Activated CD8-positive, alpha-beta memory T cell treated with anti-CD3 and anti-CD28 coated beads, Interleukin-2, amount 10 ng/mL, durations not matched to agents 7 days and 5 days (primary cell): ENCODE data around the gene PCP2. TPM values are rescaled to one million over a fixed set of nuclear protein-coding genes. Genes with fewer than 3 reads are reported as not detected.

ENCODE experiments used
- ATAC-seq: fragments of 150-1000 bp; cut with Tn5 transposase; one replicate; pipeline ENCODE4 v1.10.0; 2021; ENCODE audit warnings: moderate library complexity
- CTCF ChIA-PET: fragments of 350-600 bp; sonication (Branson Sonifier 250); formaldehyde crosslinking; loops from one replicate; lab custom pipeline; 2021; ENCODE audit warnings: antibody characterized with exemption; lab: Charles Lee
- DNase-seq: peaks from one replicate; pipeline ENCODE4 v3.0.0-alpha.2; 2020
- H3K27ac Mint-ChIP-seq: one replicate; pipeline ENCODE4 v1.8.0; 2021; ENCODE audit warnings: mild to moderate bottlenecking, mixed read lengths
- H3K27me3 Mint-ChIP-seq: one replicate; pipeline ENCODE4 v1.8.0; 2021; ENCODE audit warnings: mixed read lengths
- H3K36me3 Mint-ChIP-seq: one replicate; pipeline ENCODE4 v1.8.0; 2021; ENCODE audit warnings: mild to moderate bottlenecking, mixed read lengths
- H3K4me1 Mint-ChIP-seq: one replicate; pipeline ENCODE4 v1.8.0; 2021; ENCODE audit warnings: mixed read lengths
- H3K4me3 Mint-ChIP-seq: one replicate; pipeline ENCODE4 v1.8.0; 2021; ENCODE audit warnings: mild to moderate bottlenecking, moderate library complexity, mixed read lengths
- H3K9me3 Mint-ChIP-seq: one replicate; pipeline ENCODE4 v1.8.0; 2022; ENCODE audit warnings: low read depth, mixed read lengths
- total RNA-seq, 2 experiments: library from RNA; stranded (reverse); gene quantifications; one replicate each; pipeline ENCODE4 v1.2.3, GENCODE V29; 2021

PCP2 gene
- total RNA-seq, 2 experiments from 2014 or later: 0.56 to 0.99 TPM

DNA sequence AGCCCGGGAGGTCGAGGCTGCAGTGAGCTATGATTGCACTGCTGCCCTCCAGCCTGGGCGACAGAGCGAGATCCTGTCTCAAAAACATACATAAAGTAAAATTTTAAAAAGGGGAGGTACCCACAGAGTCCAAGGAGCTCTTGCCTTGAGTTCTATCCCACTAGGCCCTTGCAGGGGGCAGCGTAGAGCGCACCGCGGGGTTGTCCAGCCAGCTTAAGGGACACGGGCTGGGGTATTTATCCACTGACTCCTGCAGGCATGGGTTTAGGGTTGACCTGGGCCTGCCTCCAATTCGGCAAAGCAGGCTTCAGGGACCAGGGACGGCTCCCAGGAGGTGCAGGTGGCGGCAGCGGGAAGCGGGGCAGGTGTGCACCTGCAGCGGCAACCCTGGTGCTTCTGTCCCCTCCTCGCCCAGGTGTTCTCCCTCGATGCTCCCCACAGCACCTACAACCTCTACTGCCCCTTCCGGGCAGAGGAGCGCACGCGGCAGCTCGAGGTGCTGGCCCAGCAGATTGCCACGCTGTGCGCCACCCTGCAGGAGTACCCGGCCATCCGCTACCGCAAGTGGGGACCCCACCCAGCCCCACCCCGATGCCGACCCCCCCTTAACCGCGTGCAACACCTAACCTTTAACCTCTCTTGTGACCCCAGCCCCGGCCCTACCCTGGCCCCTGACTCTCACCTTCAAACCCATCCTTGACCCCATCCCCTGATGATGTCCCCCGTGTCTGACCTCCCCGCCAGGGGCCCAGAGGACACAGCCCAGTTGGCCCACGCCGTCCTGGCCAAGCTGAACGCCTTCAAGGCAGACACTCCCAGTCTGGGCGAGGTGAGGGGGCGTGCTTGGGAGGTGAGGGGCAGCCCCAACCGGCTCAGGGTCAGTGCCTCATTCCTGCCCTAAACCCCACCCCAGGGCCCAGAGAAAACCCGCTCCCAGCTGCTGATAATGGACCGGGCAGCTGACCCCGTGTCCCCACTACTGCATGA lies 8.1 kb upstream of the PCP2 start:
- Mint-ChIP-seq H3K27me3 (no peaks in the 10 kb centered on the region), H3K36me3 (peaks cover 18% of the 10 kb centered on the region), H3K27ac (no peak overlapping the region), H3K4me1 (peaks cover 18% of the 10 kb centered on the region), H3K4me3 (no peak overlapping the region), H3K9me3 (peaks cover 5% of the 10 kb centered on the region)
- CTCF ChIA-PET: interaction anchor here (1.3 kb wide), 1 partner anchor 11 kb away, joined by 3 read pairs; no protein-coding TSS in a partner anchor
- DNase-seq (no peak), ATAC-seq (no peak)

DNA sequence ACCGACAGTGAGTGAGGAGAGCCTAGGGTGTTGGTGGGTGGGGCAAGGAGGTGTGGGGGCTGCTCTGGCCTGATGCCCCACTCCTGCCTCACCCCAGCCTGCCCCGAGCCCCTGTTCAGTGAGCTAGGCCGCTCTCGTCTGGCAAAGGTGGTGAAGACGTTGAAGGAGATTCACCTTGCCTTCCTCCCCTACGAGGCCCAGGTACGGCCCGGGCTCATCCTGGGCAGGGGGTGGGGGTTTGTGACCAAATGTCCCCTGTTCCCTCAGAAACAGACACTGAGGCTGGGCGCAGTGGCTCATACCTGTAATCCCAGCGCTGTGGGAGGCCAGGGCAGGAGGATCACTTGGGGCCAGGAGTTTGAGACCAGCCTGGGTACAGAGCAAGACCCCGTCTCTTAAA lies 7.3 kb upstream of the PCP2 start:
- ATAC-seq: no peak
- no peak for DNase-seq
- CTCF ChIA-PET: no interaction called here
- no peaks in the 10 kb centered on the region for H3K27me3 Mint-ChIP-seq
- no peak overlapping the region for H3K4me3 Mint-ChIP-seq
- H3K36me3 Mint-ChIP-seq: peaks cover 17% of the 10 kb centered on the region
- peaks cover 25% of the 10 kb centered on the region for H3K4me1 Mint-ChIP-seq
- no peak overlapping the region for H3K27ac Mint-ChIP-seq
- peaks cover 5% of the 10 kb centered on the region for H3K9me3 Mint-ChIP-seq

DNA sequence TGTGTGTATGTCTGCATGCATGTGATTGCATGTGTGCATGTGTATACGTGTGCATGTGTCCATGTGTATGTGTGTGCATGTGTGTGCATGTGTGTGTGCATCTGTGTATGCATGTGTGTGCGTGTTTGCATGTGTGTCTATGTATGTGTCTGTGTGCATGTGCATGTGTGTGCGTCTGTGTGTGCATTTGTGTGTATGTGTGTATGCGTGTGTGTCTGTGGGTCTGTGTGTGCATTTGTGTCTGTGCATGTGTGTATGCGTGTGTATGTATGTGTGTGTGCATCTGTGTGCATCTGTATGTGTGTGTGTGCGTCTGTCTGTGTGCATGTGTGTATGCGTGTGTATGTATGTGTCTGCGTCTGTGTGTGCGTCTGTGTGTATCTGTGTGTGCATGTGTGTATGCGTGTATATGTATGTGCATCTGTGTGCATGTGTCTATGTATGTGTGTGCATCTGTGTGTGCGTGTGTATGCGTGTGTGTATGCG lies 6.4 kb upstream of the PCP2 start:
- Mint-ChIP-seq H3K9me3 (peaks cover 5% of the 10 kb centered on the region), H3K27ac (no peak overlapping the region), H3K4me3 (peak overlapping the region; percentile 2), H3K27me3 (no peaks in the 10 kb centered on the region), H3K36me3 (peaks cover 14% of the 10 kb centered on the region), H3K4me1 (peaks cover 25% of the 10 kb centered on the region)
- DNase-seq (no peak), ATAC-seq (no peak)
- CTCF ChIA-PET: no interaction called here

DNA sequence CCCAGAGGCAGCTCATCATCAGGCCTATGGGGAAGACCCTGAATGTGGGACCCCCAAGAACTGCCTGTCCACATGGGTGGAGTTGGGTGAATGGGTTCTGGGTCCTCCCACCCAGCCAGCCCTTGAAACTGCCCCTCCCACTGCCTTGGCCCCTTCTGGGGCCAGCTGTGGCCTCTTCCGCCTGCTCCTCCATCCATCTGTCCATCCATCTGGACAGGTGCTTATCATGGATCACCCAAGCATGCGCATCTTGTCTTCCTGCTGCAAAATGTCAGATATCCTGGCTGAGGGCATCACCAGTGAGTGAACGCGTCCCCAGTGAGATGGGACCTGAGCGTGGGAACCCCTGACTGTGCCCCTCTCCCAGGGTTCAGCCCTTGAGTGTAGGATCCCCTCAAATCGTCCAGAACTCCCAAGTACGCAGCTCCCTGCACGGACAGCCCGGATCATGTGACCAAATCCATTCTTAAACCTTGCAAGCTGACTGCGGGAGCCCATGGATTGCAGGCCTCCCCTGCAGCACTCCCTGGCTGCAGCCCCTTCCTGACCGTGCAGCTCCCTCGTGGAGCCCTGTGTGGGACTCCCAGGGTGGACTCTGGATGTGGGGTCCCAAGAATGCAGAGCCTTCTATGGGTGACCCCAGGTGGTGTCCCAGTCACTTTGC lies 5.4 kb upstream of the PCP2 start:
- Mint-ChIP-seq H3K27ac (no peak overlapping the region), H3K4me3 (no peak overlapping the region), H3K9me3 (peaks cover 5% of the 10 kb centered on the region), H3K36me3 (peaks cover 12% of the 10 kb centered on the region), H3K4me1 (peaks cover 25% of the 10 kb centered on the region), H3K27me3 (no peaks in the 10 kb centered on the region)
- CTCF ChIA-PET: interaction anchor here (1.3 to 2.9 kb wide), 2 partner anchors 9 to 42 kb away, joined by 5 to 13 read pairs; partner anchors contain the start of genes PET100, TRAPPC5 and XAB2
- DNase-seq: no peak
- no peak for ATAC-seq

DNA sequence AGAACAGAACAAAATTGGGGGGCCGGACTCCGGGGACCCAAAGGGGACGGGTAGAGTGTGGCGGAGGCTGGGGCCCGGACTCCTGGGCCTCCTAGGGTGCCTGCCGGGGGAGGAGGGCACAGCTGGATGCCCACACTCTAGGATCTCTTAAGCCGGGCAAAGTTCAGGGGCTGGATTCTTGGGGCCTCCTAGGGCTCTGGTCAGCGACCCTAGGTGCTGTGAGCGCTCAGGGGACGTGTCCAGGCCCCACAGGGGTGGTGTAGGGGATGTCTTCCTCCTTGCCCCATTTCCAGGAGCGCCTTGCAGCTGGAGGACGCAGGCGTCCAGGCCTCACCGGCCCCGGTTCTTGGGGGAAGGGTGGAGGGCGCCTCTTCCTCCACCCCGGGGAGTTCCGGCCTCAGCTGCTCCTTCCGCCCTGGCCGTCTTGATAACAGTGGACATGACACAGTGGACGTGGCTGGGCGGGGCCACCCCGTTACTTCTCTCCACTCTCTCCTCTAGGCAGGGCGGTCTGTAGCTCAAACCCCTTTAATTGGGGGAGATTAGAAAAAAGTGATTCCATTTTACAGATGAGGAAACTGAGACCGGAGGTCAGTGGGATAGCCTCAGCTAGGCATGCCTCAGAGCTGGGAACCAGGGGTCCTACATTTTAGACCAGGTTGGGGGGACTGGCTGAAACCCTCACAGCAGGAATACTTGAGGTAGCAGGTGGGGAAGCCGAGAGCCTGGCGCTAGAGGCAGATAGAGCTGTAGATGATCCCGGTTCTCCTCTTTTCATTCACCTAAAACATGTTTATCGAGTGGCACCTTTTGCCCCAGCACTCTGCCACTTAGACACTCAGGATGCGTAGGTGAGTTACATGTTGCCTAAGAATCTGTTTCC lies 4.1 kb upstream of the PCP2 start:
- H3K4me3 Mint-ChIP-seq: peak overlapping the region; percentile 79
- peaks cover 12% of the 10 kb centered on the region for H3K36me3 Mint-ChIP-seq
- H3K9me3 Mint-ChIP-seq: peaks cover 5% of the 10 kb centered on the region
- peaks cover 25% of the 10 kb centered on the region for H3K4me1 Mint-ChIP-seq
- DNase-seq: no peak
- peak overlapping the region; percentile 88 for H3K27ac Mint-ChIP-seq
- CTCF ChIA-PET: interaction anchor here (1.1 to 2.9 kb wide), 8 partner anchors 8 to 232 kb away, joined by 3 to 13 read pairs (median 4); partner anchors contain the start of genes PET100, PNPLA6, TRAPPC5 and XAB2
- ATAC-seq: peak; percentile 27
- no peaks in the 10 kb centered on the region for H3K27me3 Mint-ChIP-seq

DNA sequence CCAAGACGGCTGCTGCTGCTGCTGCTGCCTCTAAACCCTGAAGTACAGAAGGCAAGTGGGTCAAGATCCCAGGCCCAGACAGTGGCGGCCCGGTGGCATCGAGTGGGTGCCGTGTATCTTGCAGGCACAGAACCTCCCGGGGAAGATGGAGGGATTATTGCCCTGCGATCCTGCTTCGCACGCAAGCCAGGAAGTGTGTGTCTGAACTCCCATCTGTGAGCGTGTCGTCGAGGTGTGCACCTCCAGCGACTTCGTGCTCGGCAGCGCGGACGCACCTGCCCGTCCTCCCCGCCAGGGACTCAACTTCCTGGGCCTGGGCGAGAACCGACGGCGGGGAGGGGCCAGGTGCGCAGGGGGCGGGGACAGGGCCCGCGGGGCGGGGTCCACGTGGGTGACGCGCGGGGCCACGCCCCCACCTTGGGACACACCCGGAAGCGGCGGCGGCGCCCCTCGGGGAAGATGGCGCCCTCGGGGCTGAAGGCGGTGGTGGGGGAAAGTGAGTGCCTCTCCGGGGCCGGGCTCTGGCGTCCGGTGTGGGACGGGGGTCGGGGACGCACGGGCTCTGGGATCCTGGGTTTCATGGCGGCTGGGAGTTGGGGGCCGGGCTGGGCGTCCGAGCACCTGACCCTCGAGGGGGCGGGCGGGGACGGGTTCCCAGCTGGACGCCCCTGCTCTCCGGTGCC lies 3.3 kb upstream of the PCP2 start, which contains the start of gene STXBP2:
STXBP2 (plus strand) TSS at position 420 of the 683 bp plus-strand sequence; CDS start at position 460, 40 bp downstream.
- CTCF ChIA-PET: interaction anchor here (1.2 to 2.9 kb wide), 6 partner anchors 24 to 232 kb away, joined by 3 to 13 read pairs (median 4); partner anchors contain the start of genes PNPLA6 and TRAPPC5
- Mint-ChIP-seq H3K27me3 (no peaks in the 10 kb centered on the region), H3K4me3 (peak within 1 kb of the TSS; percentile 79), H3K27ac (peak within 1 kb of the TSS; percentile 88), H3K36me3 (peaks cover 12% of the 10 kb centered on the region), H3K4me1 (peaks cover 26% of the 10 kb centered on the region), H3K9me3 (peaks cover 5% of the 10 kb centered on the region)
- DNase-seq (peak; percentile 92), ATAC-seq (peak; percentile 94)

DNA sequence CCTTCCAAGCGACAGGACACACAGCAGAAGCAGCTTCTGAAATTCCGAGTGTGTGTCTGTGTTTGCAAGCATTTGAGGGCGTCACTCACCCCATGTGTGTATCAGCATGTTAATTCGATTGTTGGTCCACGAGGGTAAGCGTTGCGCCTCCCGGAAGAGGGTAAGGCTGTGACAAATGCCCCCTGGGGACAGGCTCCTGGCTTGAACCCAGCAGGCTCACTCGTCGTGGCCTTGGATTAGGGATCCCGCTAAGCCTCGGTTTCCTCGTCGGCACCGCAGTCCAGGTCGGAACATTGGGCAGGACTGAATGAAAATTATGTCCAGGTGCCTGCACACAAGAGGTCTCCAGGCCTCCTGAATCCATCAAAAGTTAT lies 2.8 kb upstream of the PCP2 start:
- H3K27me3 Mint-ChIP-seq: no peaks in the 10 kb centered on the region
- peaks cover 12% of the 10 kb centered on the region for H3K36me3 Mint-ChIP-seq
- DNase-seq (no peak), ATAC-seq (no peak)
- peaks cover 5% of the 10 kb centered on the region for H3K9me3 Mint-ChIP-seq
- CTCF ChIA-PET: interaction anchor here (1.5 kb wide), 1 partner anchor 45 kb away, joined by 5 read pairs; the partner anchor contains the start of gene TRAPPC5
- peaks cover 28% of the 10 kb centered on the region for H3K4me1 Mint-ChIP-seq
- H3K4me3 Mint-ChIP-seq: peak overlapping the region; percentile 79
- peak overlapping the region; percentile 88 for H3K27ac Mint-ChIP-seq

DNA sequence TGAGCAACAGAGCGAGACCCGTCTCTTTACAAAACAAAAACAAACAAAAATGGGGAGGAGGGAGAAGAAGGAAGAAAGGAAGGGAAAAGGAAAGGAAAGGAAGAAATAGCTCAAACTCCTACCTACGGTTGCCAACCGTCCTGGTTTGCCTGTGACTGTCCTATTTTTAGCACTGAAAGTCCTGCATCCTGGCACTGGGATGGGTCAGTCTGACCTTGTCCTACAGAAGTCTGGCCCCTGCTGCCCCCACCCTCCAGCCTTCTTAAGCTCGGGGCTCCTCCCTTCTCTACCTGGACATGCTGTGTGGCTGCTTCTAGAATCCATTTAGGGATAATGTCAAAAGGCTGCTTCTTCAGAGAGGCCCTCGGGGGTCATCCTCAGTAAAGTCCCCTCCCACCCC lies 2.2 kb upstream of the PCP2 start:
- H3K4me1 Mint-ChIP-seq: peaks cover 32% of the 10 kb centered on the region
- DNase-seq (no peak), ATAC-seq (no peak)
- H3K27ac Mint-ChIP-seq: peak overlapping the region; percentile 40
- CTCF ChIA-PET: interaction anchor here (1.5 kb wide), 1 partner anchor 45 kb away, joined by 5 read pairs; the partner anchor contains the start of gene TRAPPC5
- H3K36me3 Mint-ChIP-seq: peaks cover 12% of the 10 kb centered on the region
- peaks cover 5% of the 10 kb centered on the region for H3K9me3 Mint-ChIP-seq
- peak overlapping the region; percentile 54 for H3K4me3 Mint-ChIP-seq
- H3K27me3 Mint-ChIP-seq: no peaks in the 10 kb centered on the region

DNA sequence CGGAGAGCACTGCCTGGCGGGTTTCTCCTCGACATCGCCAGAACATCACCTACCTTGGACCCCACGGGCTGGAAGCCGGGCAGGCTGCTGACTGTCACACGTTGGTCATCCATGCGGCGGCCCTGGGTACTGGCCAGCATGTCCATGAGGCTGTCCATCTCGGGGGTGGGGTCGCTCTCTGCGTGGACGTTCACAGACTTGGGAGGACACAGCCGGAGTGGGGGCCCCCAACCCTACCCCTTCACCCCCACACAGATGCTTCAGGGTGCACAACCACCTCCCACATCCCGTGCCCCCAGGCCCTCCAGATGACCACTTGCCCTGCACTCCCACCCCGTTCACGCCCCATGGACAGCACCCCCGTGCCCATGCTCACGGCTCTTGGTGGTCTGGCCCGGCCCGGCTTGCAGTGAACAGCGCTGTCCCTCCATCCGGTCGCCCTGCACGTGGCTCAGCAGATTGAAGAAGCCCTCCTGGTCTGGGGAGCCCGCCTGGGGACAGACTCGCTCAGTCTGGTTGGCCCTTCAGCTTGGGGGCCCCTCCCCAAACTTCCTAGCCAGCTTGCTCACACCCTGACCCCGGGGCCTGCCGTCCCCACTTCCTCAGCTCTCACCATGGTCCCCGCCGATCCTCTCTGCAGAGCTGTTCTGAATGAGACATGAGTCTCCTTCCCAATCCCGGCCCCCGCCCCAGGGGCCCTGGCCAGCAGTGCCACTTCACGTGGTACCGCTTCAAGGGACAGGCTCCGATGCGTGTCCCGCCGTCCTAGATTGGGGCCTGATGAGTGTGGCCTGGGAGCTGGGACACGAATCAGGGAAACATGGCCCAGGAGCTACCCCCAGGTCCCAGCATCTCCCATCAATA lies 947 bp downstream of the PCP2 start:
- no peak overlapping the region for H3K27ac Mint-ChIP-seq

DNA sequence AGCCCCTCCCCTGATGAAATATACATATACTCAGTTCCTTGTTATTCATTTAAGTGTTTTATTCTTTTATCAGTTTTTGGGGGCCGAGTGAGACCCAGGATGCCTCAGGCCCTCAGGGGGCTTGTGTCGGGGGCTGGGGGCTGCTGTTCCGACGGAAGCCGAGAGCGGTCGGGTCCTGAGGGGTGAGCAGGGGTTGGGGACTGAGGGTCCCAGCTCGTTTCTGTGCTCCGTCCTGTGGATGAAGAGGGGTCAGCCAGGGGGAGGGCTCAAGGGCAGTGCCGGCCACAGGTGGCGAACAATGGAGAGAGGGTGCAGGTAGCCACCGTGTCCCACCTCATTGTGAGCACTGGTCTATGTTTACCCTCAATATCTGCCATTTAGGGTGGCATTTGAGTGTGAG lies 1.9 kb downstream of the PCP2 start:
- Mint-ChIP-seq H3K4me3 (no peak overlapping the region), H3K27me3 (no peaks in the 10 kb centered on the region), H3K27ac (no peak overlapping the region), H3K4me1 (peaks cover 40% of the 10 kb centered on the region), H3K9me3 (no peaks in the 10 kb centered on the region), H3K36me3 (peaks cover 6% of the 10 kb centered on the region)
- ATAC-seq (no peak), DNase-seq (no peak)
- CTCF ChIA-PET: no interaction called here

More for the DNA sequence above, 947 bp downstream of the PCP2 start:
- Mint-ChIP-seq H3K4me1 (peaks cover 42% of the 10 kb centered on the region), H3K36me3 (peaks cover 2% of the 10 kb centered on the region), H3K27me3 (no peaks in the 10 kb centered on the region), H3K9me3 (no peaks in the 10 kb centered on the region), H3K4me3 (no peak overlapping the region)
- no peak for ATAC-seq
- CTCF ChIA-PET: interaction anchor here (0.8 to 1.6 kb wide), 2 partner anchors 48 to 64 kb away, joined by 4 to 7 read pairs; partner anchors contain the start of gene TRAPPC5
- DNase-seq: no peak
